ENCODE data around the gene SLC25A39. TPM values are rescaled to one million over a fixed set of nuclear protein-coding genes. Genes with fewer than 3 reads are reported as not detected.

The SLC25A39 gene
- total and polyA plus RNA-seq, 12 donors, result 100.0 to 262 (median 157) TPM

DNA sequence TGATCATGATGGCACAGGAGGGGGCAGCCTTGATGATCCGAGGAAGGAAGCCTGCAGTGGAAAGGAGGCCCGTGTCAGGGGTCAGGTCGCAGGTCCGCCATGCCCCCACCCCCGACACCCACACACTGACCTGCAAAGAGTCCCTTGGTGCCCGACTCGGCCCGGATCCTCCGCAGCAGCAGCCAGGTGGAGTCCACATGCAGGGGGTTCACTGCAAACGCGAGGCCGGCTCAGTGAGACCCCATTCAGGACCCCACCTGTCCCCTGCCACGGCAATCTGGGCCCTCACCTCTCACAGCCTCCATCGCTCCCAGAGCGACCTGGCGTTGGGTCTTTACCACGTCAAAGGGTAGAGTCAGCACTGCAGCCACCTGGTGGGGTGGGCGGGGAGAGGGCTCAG lies 4.6 kb downstream of the SLC25A39 start:
- intact Hi-C loops (cut with DNase I), result no loop called here
- H3K27me3 ChIP-seq, result peaks cover 8% of the 10 kb centered on the region
- WGBS, 4 donors, result 62 to 87% (median 85%) methylated on average over 4 to 18 of the region's 18 CpGs

GRCh38 chr17:44318077-44318892 lies 6.3 kb downstream of the SLC25A39 start:
- TF ChIP-seq, protein P1, sequence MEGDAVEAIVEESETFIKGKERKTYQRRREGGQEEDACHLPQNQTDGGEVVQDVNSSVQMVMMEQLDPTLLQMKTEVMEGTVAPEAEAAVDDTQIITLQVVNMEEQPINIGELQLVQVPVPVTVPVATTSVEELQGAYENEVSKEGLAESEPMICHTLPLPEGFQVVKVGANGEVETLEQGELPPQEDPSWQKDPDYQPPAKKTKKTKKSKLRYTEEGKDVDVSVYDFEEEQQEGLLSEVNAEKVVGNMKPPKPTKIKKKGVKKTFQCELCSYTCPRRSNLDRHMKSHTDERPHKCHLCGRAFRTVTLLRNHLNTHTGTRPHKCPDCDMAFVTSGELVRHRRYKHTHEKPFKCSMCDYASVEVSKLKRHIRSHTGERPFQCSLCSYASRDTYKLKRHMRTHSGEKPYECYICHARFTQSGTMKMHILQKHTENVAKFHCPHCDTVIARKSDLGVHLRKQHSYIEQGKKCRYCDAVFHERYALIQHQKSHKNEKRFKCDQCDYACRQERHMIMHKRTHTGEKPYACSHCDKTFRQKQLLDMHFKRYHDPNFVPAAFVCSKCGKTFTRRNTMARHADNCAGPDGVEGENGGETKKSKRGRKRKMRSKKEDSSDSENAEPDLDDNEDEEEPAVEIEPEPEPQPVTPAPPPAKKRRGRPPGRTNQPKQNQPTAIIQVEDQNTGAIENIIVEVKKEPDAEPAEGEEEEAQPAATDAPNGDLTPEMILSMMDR (IDR thresholded peaks at IDR 0.05), result no peak
- TF ChIP-seq POLR2A (IDR thresholded peaks at IDR 0.05), result no peak
- peaks cover 12% of the 10 kb centered on the region for H3K27me3 ChIP-seq
- intact Hi-C loops (cut with DNase I), result no loop called here
- no peak overlapping the region for H3K4me3 ChIP-seq
- H3K27ac ChIP-seq, result no peak overlapping the region
- no peaks in the 10 kb centered on the region for H3K9me3 ChIP-seq (replicated peaks in 1 of 3)
- no peak for DNase-seq
- H3K4me1 ChIP-seq (replicated peaks in 1 of 2), result peaks cover 5 to 7% of the 10 kb centered on the region in 2 donors
- 71 to 76% (median 73%) methylated on average over 9 to 15 of the region's 15 CpGs for WGBS, 4 donors
- H3K36me3 ChIP-seq (replicated peaks in 1 of 2), result peaks cover 0 to 33% of the 10 kb centered on the region in 2 donors

More for the DNA sequence above, 4.6 kb downstream of the SLC25A39 start:
- no peak for DNase-seq
- no peak for TF ChIP-seq POLR2A (IDR thresholded peaks at IDR 0.05)
- TF ChIP-seq, protein P1 (IDR thresholded peaks at IDR 0.05), result no peak
- Histone ChIP-seq H3K9me3 (replicated peaks in 1 of 3) (no peaks in the 10 kb centered on the region), H3K27ac (no peak overlapping the region), H3K4me1 (replicated peaks in 1 of 2) (peaks cover 9 to 11% of the 10 kb centered on the region in 2 donors), H3K4me3 (no peak overlapping the region), H3K36me3 (replicated peaks in 1 of 2) (peaks cover 0 to 33% of the 10 kb centered on the region in 2 donors)

DNA sequence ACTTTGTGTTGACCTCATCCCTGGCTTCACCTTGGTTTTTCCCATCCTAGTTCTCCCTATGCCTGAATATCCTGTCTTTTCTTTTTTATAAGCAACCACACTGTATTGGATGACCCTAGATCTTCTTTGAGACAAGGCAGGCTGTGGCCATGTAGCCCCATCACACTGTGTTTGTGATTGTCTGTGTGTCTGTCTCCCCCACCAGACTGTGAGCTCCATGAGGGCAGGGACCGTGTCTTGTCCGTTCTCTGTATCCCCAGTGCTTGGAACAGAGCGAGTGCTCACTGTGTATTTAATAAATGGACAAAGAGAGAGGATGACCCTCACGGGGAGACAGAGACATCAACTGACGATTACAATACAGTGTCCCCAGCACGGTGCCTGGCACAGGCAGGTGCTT lies 7.1 kb downstream of the SLC25A39 start:
- DNase-seq, result no peak
- peaks cover 12% of the 10 kb centered on the region for H3K27me3 ChIP-seq
- TF ChIP-seq, protein P1 (IDR thresholded peaks at IDR 0.05), result no peak
- TF ChIP-seq POLR2A (IDR thresholded peaks at IDR 0.05), result no peak
- intact Hi-C loops (cut with DNase I), result no loop called here
- peaks cover 0 to 33% of the 10 kb centered on the region in 2 donors for H3K36me3 ChIP-seq (replicated peaks in 1 of 2)
- H3K4me3 ChIP-seq, result no peak overlapping the region
- 80 to 85% (median 83%) methylated on average over 6 of the region's 6 CpGs for WGBS, 4 donors
- no peaks in the 10 kb centered on the region for H3K9me3 ChIP-seq (replicated peaks in 1 of 3)
- H3K27ac ChIP-seq, result no peak overlapping the region
- peaks cover 4% of the 10 kb centered on the region in 2 donors for H3K4me1 ChIP-seq (replicated peaks in 1 of 2)

DNA sequence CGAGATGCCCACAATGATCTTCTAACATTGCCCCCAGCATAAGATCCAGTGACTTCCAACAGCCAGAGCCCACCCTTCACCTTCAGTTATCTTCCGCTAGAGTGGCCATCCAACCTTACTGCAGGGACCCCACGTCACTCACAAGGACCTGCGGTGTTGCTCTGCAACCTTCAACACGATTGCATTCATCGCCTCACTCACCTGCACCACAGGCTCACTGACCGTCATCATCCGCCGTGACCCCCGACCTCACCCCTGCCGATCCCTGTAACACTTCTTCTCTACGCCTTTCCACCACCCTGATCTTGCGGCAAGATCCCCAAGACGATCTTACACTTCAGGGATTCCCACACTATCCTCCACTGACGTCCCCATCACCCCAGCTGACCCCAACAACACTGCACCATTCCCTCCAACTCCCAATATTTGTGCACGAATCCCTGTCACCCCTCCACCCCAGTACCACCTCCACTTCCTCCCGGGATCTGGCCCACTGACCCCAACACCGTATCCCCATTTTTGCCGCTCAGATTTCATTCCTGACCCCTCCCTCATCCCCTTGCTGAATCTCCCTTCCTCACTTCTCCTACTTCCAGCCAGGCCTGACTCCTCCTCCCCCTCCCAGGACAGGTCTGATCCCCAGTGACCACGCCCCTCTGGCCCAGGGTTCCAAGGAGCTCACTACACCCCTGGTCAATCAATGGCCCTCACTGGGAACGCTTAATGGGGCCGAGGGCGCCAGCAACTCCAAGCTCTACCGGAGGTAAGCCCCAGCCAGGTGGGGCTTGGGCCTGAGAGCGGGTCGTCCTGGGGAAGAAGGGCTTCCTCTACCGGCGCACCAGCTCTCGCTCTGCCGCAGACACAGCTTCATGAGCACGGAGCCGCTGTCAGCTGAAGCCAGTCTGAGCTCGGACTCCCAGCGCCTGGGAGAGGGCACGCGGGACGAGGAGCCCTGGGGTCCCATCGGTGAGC lies 8.6 kb downstream of the SLC25A39 start:
- Histone ChIP-seq H3K36me3 (replicated peaks in 1 of 2) (peaks cover 0 to 18% of the 10 kb centered on the region in 2 donors), H3K4me1 (replicated peaks in 1 of 2) (peaks cover 4% of the 10 kb centered on the region in 2 donors), H3K27ac (no peak overlapping the region), H3K9me3 (replicated peaks in 1 of 3) (no peaks in the 10 kb centered on the region), H3K27me3 (peaks cover 12% of the 10 kb centered on the region), H3K4me3 (no peak overlapping the region)
- TF ChIP-seq, protein P1 (IDR thresholded peaks at IDR 0.05), result no peak
- TF ChIP-seq POLR2A (IDR thresholded peaks at IDR 0.05), result no peak
- DNase-seq, result no peak
- intact Hi-C loops (cut with DNase I), result no loop called here
- WGBS, 4 donors, result 10 to 27% (median 19%) methylated on average over 30 to 38 of the region's 38 CpGs

All from adrenal gland (tissue), 12 donors.